ENCODE results near the gene TSPAN33.

DNA sequence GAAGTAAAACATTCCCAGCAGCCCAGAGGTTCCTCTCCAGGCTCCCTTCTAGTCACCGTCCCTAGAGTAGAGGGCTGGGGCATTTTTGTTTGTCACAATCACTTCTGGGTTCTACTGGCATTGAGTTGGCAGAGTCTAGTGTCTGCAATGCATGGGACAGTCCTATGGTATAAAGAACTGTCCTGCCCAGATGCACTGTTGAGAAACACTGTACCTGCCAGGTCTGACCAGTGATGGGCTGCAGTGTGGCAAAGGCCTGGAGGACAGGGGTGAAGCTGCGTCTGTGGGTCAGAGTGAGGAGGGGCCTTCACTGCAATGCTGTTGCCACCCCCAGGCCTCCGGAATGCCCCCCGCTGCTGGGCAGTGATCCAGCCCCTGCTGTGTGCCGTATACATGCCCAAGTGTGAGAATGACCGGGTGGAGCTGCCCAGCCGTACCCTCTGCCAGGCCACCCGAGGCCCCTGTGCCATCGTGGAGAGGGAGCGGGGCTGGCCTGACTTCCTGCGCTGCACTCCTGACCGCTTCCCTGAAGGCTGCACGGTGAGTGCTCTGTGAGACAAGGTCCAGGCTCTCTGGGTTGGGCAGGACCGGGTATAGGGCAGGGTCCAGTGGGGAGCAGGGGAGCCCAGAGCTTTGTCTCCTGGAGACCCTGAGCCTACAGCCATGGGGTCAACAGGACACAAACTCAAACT, 58.7 kb downstream of the TSPAN33 start:
- TF ChIP-seq CTCF (IDR thresholded peaks at IDR 0.05 in 4 of 5, conservative IDR thresholded peaks at IDR 0.05 in 1 of 5) = no peak
- no peak for TF ChIP-seq POLR2A (IDR thresholded peaks at IDR 0.05)

Data from gastrocnemius medialis (tissue), 4 donors.